Loucy (cell line): Measurements from ENCODE around the gene COL26A1.

Experiments
- H2AFZ ChIP-seq: fragments of 200-600 bp; sonication (generic); 2 replicates; pipeline ENCODE4 v1.6.0; 2016; ENCODE audit warnings: antibody characterized with exemption, mild to moderate bottlenecking, low read length, moderate library complexity
- H3F3A ChIP-seq: fragments of 200-600 bp; 2 replicates; pipeline ENCODE4 v1.6.0; 2016; ENCODE audit warnings: antibody characterized with exemption, low read depth, mild to moderate bottlenecking
- H3K27me3 ChIP-seq: fragments of 200-600 bp; sonication (generic); 2 replicates; pipeline ENCODE4 v1.6.1; 2014; ENCODE audit warnings: low read length, mild to moderate bottlenecking; ENCODE audit not compliant: insufficient read depth, poor library complexity, severe bottlenecking
- H3K36me3 ChIP-seq: fragments of 200-600 bp; sonication (generic); 2 replicates; pipeline ENCODE4 v1.6.1; 2016; ENCODE audit warnings: low read length; ENCODE audit not compliant: insufficient read depth
- H3K4me1 ChIP-seq: fragments of 200-600 bp; sonication (generic); 2 replicates; pipeline ENCODE4 v1.5.1; 2014; ENCODE audit warnings: low read length, mild to moderate bottlenecking; ENCODE audit not compliant: insufficient read depth, poor library complexity, severe bottlenecking
- H3K4me2 ChIP-seq: fragments of 200-600 bp; sonication (generic); 2 replicates; pipeline ENCODE4 v1.6.0; 2014; ENCODE audit warnings: antibody characterized with exemption, low read length, low read depth, mild to moderate bottlenecking; ENCODE audit not compliant: poor library complexity, severe bottlenecking
- H3K4me3 ChIP-seq: fragments of 200-600 bp; sonication (generic); 2 replicates; pipeline ENCODE4 v1.5.1; 2014; ENCODE audit warnings: low read length, mild to moderate bottlenecking, mixed read lengths; ENCODE audit not compliant: poor library complexity, severe bottlenecking
- H3K79me2 ChIP-seq: fragments of 200-600 bp; sonication (generic); 2 replicates; pipeline ENCODE4 v1.6.1; 2014; ENCODE audit warnings: low read length; ENCODE audit not compliant: insufficient read depth
- H3K9ac ChIP-seq: fragments of 200-600 bp; sonication (generic); 2 replicates; pipeline ENCODE4 v1.6.0; 2014; ENCODE audit warnings: mild to moderate bottlenecking, low read depth, low read length, moderate library complexity; ENCODE audit not compliant: poor library complexity, severe bottlenecking
- H3K9me2 ChIP-seq: fragments of 200-600 bp; sonication (generic); replicated peaks from 2 replicates; pipeline ENCODE4 v1.6.1; 2016; ENCODE audit warnings: low read depth, low read length, mixed read lengths
- H3K9me3 ChIP-seq: fragments of 200-600 bp; sonication (generic); 2 replicates; pipeline ENCODE4 v1.6.1; 2014; ENCODE audit warnings: mild to moderate bottlenecking, antibody characterized with exemption, low read length, low read depth; ENCODE audit not compliant: insufficient read depth
- H4K20me1 ChIP-seq: fragments of 200-600 bp; sonication (generic); 2 replicates; pipeline ENCODE4 v1.6.0; 2014; ENCODE audit warnings: antibody characterized with exemption, low read length, mild to moderate bottlenecking; ENCODE audit not compliant: insufficient read depth, poor library complexity, severe bottlenecking
- CTCF ChIP-seq: fragments of 200-600 bp; sonication (generic); conservative IDR thresholded peaks from 2 replicates; pipeline ENCODE4 v1.5.1; 2014; ENCODE audit warnings: mild to moderate bottlenecking, antibody characterized with exemption, low read length
- EZH2phosphoT487 ChIP-seq: fragments of 200-600 bp; IDR thresholded peaks from 2 replicates; pipeline ENCODE4 v1.6.1; 2018; ENCODE audit warnings: antibody characterized with exemption, mild to moderate bottlenecking, moderate library complexity, borderline replicate concordance

Gene COL26A1

DNA sequence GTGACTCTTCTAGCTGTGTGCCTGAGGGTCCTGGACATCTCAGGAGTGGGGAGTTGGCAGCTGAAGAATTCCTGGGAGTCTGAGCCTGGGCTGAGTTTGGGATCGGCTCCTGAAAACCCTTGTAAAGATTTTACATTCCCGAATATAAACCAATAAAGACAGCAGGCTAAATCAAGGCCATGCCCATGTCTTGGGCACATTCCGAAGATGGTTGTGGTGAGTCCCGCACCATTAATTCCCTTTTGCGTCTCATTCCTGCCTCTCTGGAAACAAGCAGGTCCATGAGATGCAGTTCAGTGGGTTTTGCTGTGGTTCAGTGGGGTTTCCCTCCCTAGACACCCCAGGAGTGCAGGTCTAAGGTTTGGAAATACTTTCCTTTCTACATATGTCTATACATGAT is 90.9 kb downstream of the COL26A1 start:
- TF ChIP-seq CTCF (no peak), EZH2phosphoT487 (no peak)
- Histone ChIP-seq H2AFZ (no peak overlapping the region), H3K9me3 (no peaks in the 10 kb centered on the region), H3K4me3 (no peak overlapping the region), H3F3A (no peaks in the 10 kb centered on the region), H3K36me3 (no peaks in the 10 kb centered on the region), H3K79me2 (no peaks in the 10 kb centered on the region), H4K20me1 (no peaks in the 10 kb centered on the region), H3K9me2 (no peaks in the 10 kb centered on the region), H3K27me3 (no peaks in the 10 kb centered on the region), H3K9ac (no peak overlapping the region), H3K4me2 (no peak overlapping the region), H3K4me1 (no peaks in the 10 kb centered on the region)

GRCh38 chr7:101457001-101457750 is 94.5 kb downstream of the COL26A1 start:
- no peaks in the 10 kb centered on the region for H3K36me3 ChIP-seq
- H3K4me3 ChIP-seq: no peak overlapping the region
- H3K4me2 ChIP-seq: no peak overlapping the region
- no peak overlapping the region for H2AFZ ChIP-seq
- no peak for TF ChIP-seq EZH2phosphoT487
- no peak for TF ChIP-seq CTCF
- no peak overlapping the region for H3K9ac ChIP-seq
- no peaks in the 10 kb centered on the region for H4K20me1 ChIP-seq
- H3K79me2 ChIP-seq: no peaks in the 10 kb centered on the region
- no peaks in the 10 kb centered on the region for H3F3A ChIP-seq
- H3K9me3 ChIP-seq: no peaks in the 10 kb centered on the region
- no peaks in the 10 kb centered on the region for H3K27me3 ChIP-seq
- no peaks in the 10 kb centered on the region for H3K9me2 ChIP-seq
- H3K4me1 ChIP-seq: no peaks in the 10 kb centered on the region

- H3K4me2 ChIP-seq: peak overlapping the region; percentile 67
- peaks cover 38% of the 10 kb centered on the region for H3K4me1 ChIP-seq
- H3K27me3 ChIP-seq: no peaks in the 10 kb centered on the region
- no peaks in the 10 kb centered on the region for H3K9me3 ChIP-seq
- peak overlapping the region; percentile 55 for H3K4me3 ChIP-seq
- no peaks in the 10 kb centered on the region for H3K9me2 ChIP-seq
- H4K20me1 ChIP-seq: no peaks in the 10 kb centered on the region
- no peaks in the 10 kb centered on the region for H3K36me3 ChIP-seq
- no peaks in the 10 kb centered on the region for H3F3A ChIP-seq
- peak overlapping the region; percentile 37; the same call in 1 of the 2 replicates for H2AFZ ChIP-seq
- no peak for TF ChIP-seq CTCF
- TF ChIP-seq EZH2phosphoT487: no peak
- H3K9ac ChIP-seq: peak overlapping the region; percentile 41
- H3K79me2 ChIP-seq: no peaks in the 10 kb centered on the region
Observed at GRCh38 chr7:101465131-101465530, 102.5 kb downstream of the COL26A1 start.
